Muscle layer of colon (tissue), 2 donors: ENCODE data around the gene FIGNL2.
"Not testable (repeated sequence)": the region's sequence is repeated elsewhere in the genome, so short reads cannot be mapped to it uniquely, and the experiment has no call there.

ENCODE experiments used
- H3K27ac ChIP-seq: one replicate; pipeline ENCODE4 v1.7.0; 2013; ENCODE audit warnings: low read depth, mild to moderate bottlenecking, low read length, moderate library complexity
- H3K27me3 ChIP-seq, 2 donors: one replicate each; pipeline ENCODE4 v1.7.0; 2013; ENCODE audit warnings: low read length in 2 of 2, mild to moderate bottlenecking in 2 of 2; ENCODE audit not compliant: insufficient read depth in 2 of 2, control insufficient read depth in 1 of 2
- H3K36me3 ChIP-seq: one replicate; pipeline ENCODE4 v1.7.0; 2013; ENCODE audit warnings: mild to moderate bottlenecking, low read length; ENCODE audit not compliant: insufficient read depth
- H3K4me1 ChIP-seq: one replicate; pipeline ENCODE4 v1.7.0; 2013; ENCODE audit warnings: mild to moderate bottlenecking, low read length; ENCODE audit not compliant: insufficient read depth
- H3K4me3 ChIP-seq, 2 donors: one replicate each; pipeline ENCODE4 v1.7.0; 2013; ENCODE audit warnings: low read length in 2 of 2, low read depth in 1 of 2, mild to moderate bottlenecking in 1 of 2, moderate library complexity in 1 of 2
- H3K9ac ChIP-seq: one replicate; pipeline ENCODE4 v1.7.0; 2013; ENCODE audit warnings: low read length
- H3K9me3 ChIP-seq: one replicate; pipeline ENCODE4 v1.7.0; 2013; ENCODE audit warnings: mild to moderate bottlenecking, low read length
- donor health status: abdominal sarcoma.
- donor health status: Adenocarcinoma of cecum.

The FIGNL2 gene

DNA sequence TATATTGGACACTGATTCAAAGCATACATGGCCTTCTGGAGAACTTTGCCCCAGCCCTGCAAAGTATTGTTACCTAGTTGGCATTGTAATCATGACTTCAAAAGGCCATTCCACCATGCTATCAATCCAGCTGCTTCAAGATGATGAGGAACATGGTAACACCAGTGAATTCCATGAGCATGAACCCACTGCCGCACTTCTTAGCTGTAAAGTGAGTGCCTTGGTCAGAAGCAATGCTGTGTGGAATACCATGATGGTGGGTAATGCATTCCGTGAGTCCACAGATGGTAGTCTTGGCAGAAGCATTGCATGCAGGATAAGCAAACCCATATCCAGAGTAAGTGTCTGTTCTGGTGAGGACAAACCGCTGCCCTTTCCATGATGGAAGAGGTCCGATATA, 50.5 kb downstream of the FIGNL2 start:
- H3K4me3 ChIP-seq, H3K27ac ChIP-seq, H3K9ac ChIP-seq, H3K36me3 ChIP-seq, H3K9me3 ChIP-seq, H3K27me3 ChIP-seq, H3K4me1 ChIP-seq: not testable (repeated sequence)

- Histone ChIP-seq H3K4me3 (no peak overlapping the region), H3K9ac (no peak overlapping the region), H3K9me3 (no peaks in the 10 kb centered on the region), H3K27me3 (no peaks in the 10 kb centered on the region), H3K4me1 (no peaks in the 10 kb centered on the region), H3K27ac (no peak overlapping the region), H3K36me3 (no peaks in the 10 kb centered on the region)
Observed at GRCh38 chr12:51797301-51797700, 51.2 kb downstream of the FIGNL2 start.

GRCh38 chr12:51793201-51793600, 55.3 kb downstream of the FIGNL2 start:
- Histone ChIP-seq H3K4me3 (no peak overlapping the region), H3K36me3 (no peaks in the 10 kb centered on the region), H3K9ac (no peak overlapping the region), H3K9me3 (no peaks in the 10 kb centered on the region), H3K27me3 (no peaks in the 10 kb centered on the region), H3K27ac (no peak overlapping the region), H3K4me1 (no peaks in the 10 kb centered on the region)

DNA sequence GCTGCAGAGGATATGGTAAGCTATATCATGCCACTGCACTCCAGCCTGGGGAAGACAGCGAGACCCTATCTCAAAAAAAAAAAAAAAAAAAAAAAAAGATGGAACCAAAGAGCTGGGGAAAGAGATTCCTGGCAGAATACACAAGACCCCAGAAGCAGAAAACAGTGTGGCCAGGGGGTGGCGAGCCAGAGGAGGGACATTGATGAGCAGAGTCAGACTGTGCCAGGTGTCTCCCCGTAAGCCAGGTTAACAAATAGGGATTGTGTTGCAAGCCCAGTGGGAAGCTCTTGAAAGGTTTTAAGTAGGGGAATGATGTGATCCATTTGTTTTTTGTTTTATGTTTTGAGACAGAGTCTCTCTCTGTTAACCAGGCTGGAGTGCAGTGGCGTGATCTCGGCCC, 56.1 kb downstream of the FIGNL2 start:
- H3K36me3 ChIP-seq: no peaks in the 10 kb centered on the region
- no peaks in the 10 kb centered on the region for H3K4me1 ChIP-seq
- no peaks in the 10 kb centered on the region for H3K27me3 ChIP-seq
- H3K9me3 ChIP-seq: no peaks in the 10 kb centered on the region
- H3K27ac ChIP-seq: no peak overlapping the region
- H3K4me3 ChIP-seq: no peak overlapping the region
- H3K9ac ChIP-seq: no peak overlapping the region

DNA sequence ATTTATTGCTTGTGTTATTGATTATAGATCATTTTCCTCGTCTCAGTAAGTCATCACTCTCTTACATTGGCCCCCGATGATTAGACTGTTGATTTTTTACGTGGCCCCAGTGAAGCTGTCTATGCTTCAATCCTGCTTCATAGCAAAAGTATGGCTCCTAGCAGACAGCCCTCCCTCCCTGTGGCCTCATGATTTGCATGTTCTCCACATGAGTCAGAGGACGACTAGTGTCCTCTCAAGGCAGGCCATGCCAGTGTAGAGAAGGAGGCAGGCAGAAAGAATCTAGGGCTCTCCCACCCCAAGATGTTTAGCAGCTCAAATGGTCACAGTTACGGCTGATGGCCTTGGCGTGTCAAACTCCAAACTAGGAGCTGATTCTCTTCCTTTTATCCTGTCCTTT, 59.6 kb downstream of the FIGNL2 start:
- H3K36me3 ChIP-seq: no peaks in the 10 kb centered on the region
- no peaks in the 10 kb centered on the region for H3K9me3 ChIP-seq
- H3K27ac ChIP-seq: no peak overlapping the region
- H3K4me3 ChIP-seq: no peak overlapping the region
- H3K9ac ChIP-seq: no peak overlapping the region
- H3K4me1 ChIP-seq: no peaks in the 10 kb centered on the region
- no peaks in the 10 kb centered on the region for H3K27me3 ChIP-seq

DNA sequence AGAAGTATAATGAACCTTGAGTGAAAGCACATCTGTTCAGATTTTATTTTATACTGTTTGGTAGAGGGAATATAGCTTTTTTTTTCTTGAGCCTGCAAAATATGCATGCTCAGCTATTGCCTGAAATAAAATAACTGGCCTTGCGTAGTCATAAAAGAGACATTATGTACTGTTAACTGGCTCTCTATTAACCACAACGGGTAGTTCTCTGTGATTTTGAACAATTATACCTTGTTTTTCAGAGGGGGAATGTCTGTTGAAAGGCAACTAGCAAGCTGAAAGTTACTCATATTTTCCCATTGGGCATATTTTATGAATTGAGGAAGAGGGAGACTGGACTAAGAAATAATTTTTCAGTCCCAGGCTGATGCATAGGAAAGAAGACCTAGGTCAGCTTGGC, 62.6 kb downstream of the FIGNL2 start:
- no peaks in the 10 kb centered on the region for H3K9me3 ChIP-seq
- H3K27ac ChIP-seq: no peak overlapping the region
- no peak overlapping the region for H3K9ac ChIP-seq
- no peaks in the 10 kb centered on the region for H3K27me3 ChIP-seq
- no peak overlapping the region for H3K4me3 ChIP-seq
- H3K4me1 ChIP-seq: no peaks in the 10 kb centered on the region
- no peaks in the 10 kb centered on the region for H3K36me3 ChIP-seq

DNA sequence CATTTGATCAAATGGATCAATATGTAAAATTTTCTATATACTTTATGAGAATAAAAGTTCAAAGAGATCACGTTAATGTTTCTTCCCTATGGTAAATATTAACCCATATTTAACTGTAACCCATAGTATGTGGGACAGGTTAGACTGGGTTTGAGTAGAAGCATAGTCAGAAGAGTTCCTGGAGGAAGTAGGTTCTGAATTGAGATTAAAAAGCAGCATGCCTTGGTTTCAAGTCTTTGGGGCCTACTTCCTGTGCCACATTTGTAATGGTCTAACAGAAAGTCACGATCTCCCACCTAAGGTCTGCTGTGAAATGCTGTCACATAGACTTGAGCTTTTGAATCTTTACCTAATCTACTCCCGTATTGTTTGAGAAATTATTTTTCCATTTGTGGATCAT, 63.8 kb downstream of the FIGNL2 start:
- no peaks in the 10 kb centered on the region for H3K27me3 ChIP-seq
- H3K9ac ChIP-seq: no peak overlapping the region
- H3K9me3 ChIP-seq: no peaks in the 10 kb centered on the region
- H3K36me3 ChIP-seq: no peaks in the 10 kb centered on the region
- H3K4me1 ChIP-seq: no peaks in the 10 kb centered on the region
- H3K4me3 ChIP-seq: no peak overlapping the region
- H3K27ac ChIP-seq: no peak overlapping the region

DNA sequence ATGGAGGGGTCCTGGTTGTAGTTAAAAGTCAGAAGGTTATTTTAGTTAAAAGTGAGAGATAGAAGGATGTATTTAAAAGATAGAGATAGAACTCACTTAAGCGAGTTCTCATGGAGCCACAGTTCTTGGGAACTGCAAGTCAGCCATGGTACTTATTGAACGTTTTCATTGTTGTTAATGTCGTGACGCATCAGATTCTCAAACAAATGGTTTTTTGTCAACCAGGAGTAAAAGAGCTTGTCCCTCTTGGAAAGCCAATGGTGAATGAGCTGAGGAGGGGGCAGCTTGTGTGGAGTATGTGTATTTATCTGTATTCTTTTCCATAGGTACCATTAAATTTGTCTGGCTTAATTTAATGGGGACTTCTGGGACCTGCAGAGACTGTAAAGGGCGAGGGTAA, 68.6 kb downstream of the FIGNL2 start:
- H3K9me3 ChIP-seq: no peaks in the 10 kb centered on the region
- H3K27ac ChIP-seq: no peak overlapping the region
- H3K4me1 ChIP-seq: no peaks in the 10 kb centered on the region
- H3K27me3 ChIP-seq: no peaks in the 10 kb centered on the region
- H3K9ac ChIP-seq: no peak overlapping the region
- no peak overlapping the region for H3K4me3 ChIP-seq
- H3K36me3 ChIP-seq: no peaks in the 10 kb centered on the region

DNA sequence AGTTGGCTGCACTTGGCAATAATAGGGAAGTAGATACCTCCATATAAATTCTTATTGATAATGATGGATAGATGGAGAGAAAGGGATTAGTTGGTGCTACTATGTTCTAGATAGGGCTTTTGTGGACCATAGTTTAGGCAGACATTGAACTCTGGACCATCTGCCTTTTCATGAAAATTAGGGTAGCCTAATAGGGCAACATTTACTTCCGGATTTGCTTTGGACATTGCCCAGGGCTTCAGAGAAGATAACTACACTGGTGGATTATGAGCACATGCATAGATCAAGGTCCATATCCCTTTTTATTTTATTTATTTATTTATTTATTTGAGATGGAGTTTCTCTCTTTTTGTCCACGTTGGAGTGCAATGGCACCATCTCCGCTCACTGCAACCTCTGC, 70.5 kb downstream of the FIGNL2 start:
- Histone ChIP-seq H3K4me1 (no peaks in the 10 kb centered on the region), H3K9me3 (no peaks in the 10 kb centered on the region), H3K27me3 (no peaks in the 10 kb centered on the region), H3K27ac (no peak overlapping the region), H3K36me3 (no peaks in the 10 kb centered on the region), H3K9ac (no peak overlapping the region), H3K4me3 (no peak overlapping the region)

- no peak overlapping the region for H3K4me3 ChIP-seq
- H3K4me1 ChIP-seq: no peaks in the 10 kb centered on the region
- H3K27ac ChIP-seq: no peak overlapping the region
- H3K36me3 ChIP-seq: no peaks in the 10 kb centered on the region
- H3K9me3 ChIP-seq: no peaks in the 10 kb centered on the region
- no peak overlapping the region for H3K9ac ChIP-seq
- no peaks in the 10 kb centered on the region for H3K27me3 ChIP-seq
Observed at GRCh38 chr12:51777457-51777856, 71.1 kb downstream of the FIGNL2 start.

DNA sequence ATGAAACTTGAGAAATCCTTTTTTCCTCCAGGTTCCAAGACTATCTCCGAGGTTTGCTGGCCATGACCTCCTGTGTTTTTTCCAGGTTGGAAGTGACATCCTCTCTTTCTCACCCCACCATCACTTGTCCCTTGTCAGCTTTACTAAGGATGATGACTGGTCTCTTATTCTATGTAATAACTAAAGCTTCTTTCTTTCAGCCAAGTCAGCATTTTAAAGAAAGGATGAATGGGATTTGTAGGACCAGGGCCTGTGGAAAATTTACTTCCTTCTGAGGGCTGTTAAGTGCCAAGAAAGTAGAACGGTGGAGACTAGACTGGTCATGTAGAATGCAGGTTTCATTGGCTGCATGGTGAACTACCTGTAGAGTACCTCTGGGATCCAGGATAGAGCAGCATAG, 73.6 kb downstream of the FIGNL2 start:
- no peak overlapping the region for H3K9ac ChIP-seq
- no peak overlapping the region for H3K4me3 ChIP-seq
- H3K36me3 ChIP-seq: no peaks in the 10 kb centered on the region
- no peaks in the 10 kb centered on the region for H3K4me1 ChIP-seq
- H3K27me3 ChIP-seq: no peaks in the 10 kb centered on the region
- no peak overlapping the region for H3K27ac ChIP-seq
- no peaks in the 10 kb centered on the region for H3K9me3 ChIP-seq

GRCh38 chr12:51773145-51773869, 75.2 kb downstream of the FIGNL2 start:
- Histone ChIP-seq H3K9ac (no peak overlapping the region), H3K27me3 (no peaks in the 10 kb centered on the region), H3K27ac (no peak overlapping the region), H3K36me3 (no peaks in the 10 kb centered on the region), H3K4me1 (no peaks in the 10 kb centered on the region), H3K9me3 (no peaks in the 10 kb centered on the region), H3K4me3 (no peak overlapping the region)
